Measurements from ENCODE around the gene CHCHD3. TPM values are rescaled to one million over a fixed set of nuclear protein-coding genes. Genes with fewer than 3 reads are reported as not detected.

The CHCHD3 gene
- total RNA-seq, 1 experiment from 2014 or later: 114 TPM

DNA sequence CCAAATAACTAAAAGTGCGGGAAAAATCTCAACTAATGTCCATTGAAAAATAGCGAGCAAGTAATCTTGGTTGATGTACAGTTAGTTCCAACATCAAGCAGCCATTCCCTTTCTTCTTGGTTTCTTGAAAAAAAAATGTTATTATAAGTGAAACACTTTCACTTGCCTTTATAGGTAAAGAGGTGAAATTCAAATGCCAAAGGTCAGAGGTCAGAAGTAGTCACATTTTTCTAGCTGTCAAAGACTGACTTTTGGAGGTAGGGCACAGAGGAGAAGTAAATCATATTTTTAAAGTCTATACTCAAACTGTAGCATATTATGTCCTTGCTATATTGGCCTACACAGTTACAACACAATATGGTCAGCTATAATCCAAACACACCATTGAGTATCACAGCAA, 62.3 kb downstream of the CHCHD3 start:
- ATAC-seq (no peak), DNase-seq (ENCODE audit: low spot score) (no peak)
- Mint-ChIP-seq H3K36me3 (0 out of 2 replicates have a peak, but pooled peaks cover 3% of the 10 kb centered on the region), H3K27ac (no peak overlapping the region), H3K9me3 (no peaks in the 10 kb centered on the region), H3K4me1 (peaks cover 54% of the 10 kb centered on the region), H3K4me3 (no peak overlapping the region), H3K27me3 (ENCODE audit: low read depth) (no peaks in the 10 kb centered on the region)
- TF ChIP-seq ZNF219 (CRISPR knock-in tag; IDR thresholded peaks at IDR 0.05; ENCODE audit: borderline replicate concordance) (no peak), CREM (CRISPR knock-in tag; IDR thresholded peaks at IDR 0.05) (no peak), ZNF671 (CRISPR knock-in tag; IDR thresholded peaks at IDR 0.05) (no peak), MAX (CRISPR knock-in tag; IDR thresholded peaks at IDR 0.05) (no peak), NFE2L1 (CRISPR knock-in tag; IDR thresholded peaks at IDR 0.05) (no peak), EMX1 (CRISPR knock-in tag; IDR thresholded peaks at IDR 0.05) (no peak)
- TF ChIP-seq, protein P1, sequence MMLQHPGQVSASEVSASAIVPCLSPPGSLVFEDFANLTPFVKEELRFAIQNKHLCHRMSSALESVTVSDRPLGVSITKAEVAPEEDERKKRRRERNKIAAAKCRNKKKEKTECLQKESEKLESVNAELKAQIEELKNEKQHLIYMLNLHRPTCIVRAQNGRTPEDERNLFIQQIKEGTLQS (CRISPR knock-in tag; conservative IDR thresholded peaks at IDR 0.05): no peak
- TF ChIP-seq, protein P2, sequence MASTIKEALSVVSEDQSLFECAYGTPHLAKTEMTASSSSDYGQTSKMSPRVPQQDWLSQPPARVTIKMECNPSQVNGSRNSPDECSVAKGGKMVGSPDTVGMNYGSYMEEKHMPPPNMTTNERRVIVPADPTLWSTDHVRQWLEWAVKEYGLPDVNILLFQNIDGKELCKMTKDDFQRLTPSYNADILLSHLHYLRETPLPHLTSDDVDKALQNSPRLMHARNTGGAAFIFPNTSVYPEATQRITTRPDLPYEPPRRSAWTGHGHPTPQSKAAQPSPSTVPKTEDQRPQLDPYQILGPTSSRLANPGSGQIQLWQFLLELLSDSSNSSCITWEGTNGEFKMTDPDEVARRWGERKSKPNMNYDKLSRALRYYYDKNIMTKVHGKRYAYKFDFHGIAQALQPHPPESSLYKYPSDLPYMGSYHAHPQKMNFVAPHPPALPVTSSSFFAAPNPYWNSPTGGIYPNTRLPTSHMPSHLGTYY (CRISPR knock-in tag; IDR thresholded peaks at IDR 0.05): no peak
- TF ChIP-seq, protein P3, sequence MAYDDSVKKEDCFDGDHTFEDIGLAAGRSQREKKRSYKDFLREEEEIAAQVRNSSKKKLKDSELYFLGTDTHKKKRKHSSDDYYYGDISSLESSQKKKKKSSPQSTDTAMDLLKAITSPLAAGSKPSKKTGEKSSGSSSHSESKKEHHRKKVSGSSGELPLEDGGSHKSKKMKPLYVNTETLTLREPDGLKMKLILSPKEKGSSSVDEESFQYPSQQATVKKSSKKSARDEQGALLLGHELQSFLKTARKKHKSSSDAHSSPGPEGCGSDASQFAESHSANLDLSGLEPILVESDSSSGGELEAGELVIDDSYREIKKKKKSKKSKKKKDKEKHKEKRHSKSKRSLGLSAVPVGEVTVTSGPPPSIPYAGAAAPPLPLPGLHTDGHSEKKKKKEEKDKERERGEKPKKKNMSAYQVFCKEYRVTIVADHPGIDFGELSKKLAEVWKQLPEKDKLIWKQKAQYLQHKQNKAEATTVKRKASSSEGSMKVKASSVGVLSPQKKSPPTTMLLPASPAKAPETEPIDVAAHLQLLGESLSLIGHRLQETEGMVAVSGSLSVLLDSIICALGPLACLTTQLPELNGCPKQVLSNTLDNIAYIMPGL (CRISPR knock-in tag; IDR thresholded peaks at IDR 0.05): no peak
- TF ChIP-seq, protein P4, sequence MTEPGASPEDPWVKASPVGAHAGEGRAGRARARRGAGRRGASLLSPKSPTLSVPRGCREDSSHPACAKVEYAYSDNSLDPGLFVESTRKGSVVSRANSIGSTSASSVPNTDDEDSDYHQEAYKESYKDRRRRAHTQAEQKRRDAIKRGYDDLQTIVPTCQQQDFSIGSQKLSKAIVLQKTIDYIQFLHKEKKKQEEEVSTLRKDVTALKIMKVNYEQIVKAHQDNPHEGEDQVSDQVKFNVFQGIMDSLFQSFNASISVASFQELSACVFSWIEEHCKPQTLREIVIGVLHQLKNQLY (CRISPR knock-in tag; IDR thresholded peaks at IDR 0.05): no peak
- TF ChIP-seq, protein P5, sequence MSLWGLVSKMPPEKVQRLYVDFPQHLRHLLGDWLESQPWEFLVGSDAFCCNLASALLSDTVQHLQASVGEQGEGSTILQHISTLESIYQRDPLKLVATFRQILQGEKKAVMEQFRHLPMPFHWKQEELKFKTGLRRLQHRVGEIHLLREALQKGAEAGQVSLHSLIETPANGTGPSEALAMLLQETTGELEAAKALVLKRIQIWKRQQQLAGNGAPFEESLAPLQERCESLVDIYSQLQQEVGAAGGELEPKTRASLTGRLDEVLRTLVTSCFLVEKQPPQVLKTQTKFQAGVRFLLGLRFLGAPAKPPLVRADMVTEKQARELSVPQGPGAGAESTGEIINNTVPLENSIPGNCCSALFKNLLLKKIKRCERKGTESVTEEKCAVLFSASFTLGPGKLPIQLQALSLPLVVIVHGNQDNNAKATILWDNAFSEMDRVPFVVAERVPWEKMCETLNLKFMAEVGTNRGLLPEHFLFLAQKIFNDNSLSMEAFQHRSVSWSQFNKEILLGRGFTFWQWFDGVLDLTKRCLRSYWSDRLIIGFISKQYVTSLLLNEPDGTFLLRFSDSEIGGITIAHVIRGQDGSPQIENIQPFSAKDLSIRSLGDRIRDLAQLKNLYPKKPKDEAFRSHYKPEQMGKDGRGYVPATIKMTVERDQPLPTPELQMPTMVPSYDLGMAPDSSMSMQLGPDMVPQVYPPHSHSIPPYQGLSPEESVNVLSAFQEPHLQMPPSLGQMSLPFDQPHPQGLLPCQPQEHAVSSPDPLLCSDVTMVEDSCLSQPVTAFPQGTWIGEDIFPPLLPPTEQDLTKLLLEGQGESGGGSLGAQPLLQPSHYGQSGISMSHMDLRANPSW (CRISPR knock-in tag; conservative IDR thresholded peaks at IDR 0.05; ENCODE audit: low read depth): no peak
- POLR2A ChIA-PET: no interaction called here
- CTCF ChIA-PET: no interaction called here

DNA sequence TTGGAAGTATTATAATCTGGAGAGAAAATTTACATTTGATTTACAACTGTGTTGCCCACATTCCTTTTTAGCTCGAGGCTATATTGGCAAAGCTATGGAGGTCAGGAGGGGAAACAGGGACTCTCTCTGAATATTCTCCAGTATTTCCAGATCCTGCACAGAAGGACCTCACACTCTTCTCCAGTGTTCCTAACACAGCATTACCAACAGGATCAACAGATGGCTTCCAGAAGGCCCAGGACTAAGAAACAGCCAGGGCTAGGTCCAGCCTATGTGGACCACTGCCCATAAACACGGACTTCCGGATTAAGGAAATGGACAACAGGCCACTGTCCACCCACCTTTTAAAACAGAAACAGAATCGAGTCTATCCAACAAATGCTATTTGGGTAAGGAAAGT, 65.3 kb downstream of the CHCHD3 start:
- 0 out of 2 replicates have a peak, but pooled peaks cover 3% of the 10 kb centered on the region for H3K36me3 Mint-ChIP-seq
- TF ChIP-seq RORB (CRISPR knock-in tag; IDR thresholded peaks at IDR 0.05) (no peak), CTCF (IDR thresholded peaks at IDR 0.05) (no peak), HMGA2 (CRISPR knock-in tag; IDR thresholded peaks at IDR 0.05) (no peak), ZNF317 (CRISPR knock-in tag; IDR thresholded peaks at IDR 0.05; ENCODE audit: borderline replicate concordance, low read depth) (no peak), TEAD1 (CRISPR knock-in tag; IDR thresholded peaks at IDR 0.05) (no peak), JAZF1 (CRISPR knock-in tag; IDR thresholded peaks at IDR 0.05) (no peak), IRF1 (CRISPR knock-in tag; IDR thresholded peaks at IDR 0.05) (no peak), NFATC4 (CRISPR knock-in tag; IDR thresholded peaks at IDR 0.05) (no peak), TP53 (CRISPR knock-in tag; IDR thresholded peaks at IDR 0.05) (no peak), FOXP1 (CRISPR knock-in tag; IDR thresholded peaks at IDR 0.05; ENCODE audit: borderline replicate concordance) (no peak), NFYB (CRISPR knock-in tag; conservative IDR thresholded peaks at IDR 0.05; ENCODE audit: low read depth) (no peak)
- TF ChIP-seq, protein P6, sequence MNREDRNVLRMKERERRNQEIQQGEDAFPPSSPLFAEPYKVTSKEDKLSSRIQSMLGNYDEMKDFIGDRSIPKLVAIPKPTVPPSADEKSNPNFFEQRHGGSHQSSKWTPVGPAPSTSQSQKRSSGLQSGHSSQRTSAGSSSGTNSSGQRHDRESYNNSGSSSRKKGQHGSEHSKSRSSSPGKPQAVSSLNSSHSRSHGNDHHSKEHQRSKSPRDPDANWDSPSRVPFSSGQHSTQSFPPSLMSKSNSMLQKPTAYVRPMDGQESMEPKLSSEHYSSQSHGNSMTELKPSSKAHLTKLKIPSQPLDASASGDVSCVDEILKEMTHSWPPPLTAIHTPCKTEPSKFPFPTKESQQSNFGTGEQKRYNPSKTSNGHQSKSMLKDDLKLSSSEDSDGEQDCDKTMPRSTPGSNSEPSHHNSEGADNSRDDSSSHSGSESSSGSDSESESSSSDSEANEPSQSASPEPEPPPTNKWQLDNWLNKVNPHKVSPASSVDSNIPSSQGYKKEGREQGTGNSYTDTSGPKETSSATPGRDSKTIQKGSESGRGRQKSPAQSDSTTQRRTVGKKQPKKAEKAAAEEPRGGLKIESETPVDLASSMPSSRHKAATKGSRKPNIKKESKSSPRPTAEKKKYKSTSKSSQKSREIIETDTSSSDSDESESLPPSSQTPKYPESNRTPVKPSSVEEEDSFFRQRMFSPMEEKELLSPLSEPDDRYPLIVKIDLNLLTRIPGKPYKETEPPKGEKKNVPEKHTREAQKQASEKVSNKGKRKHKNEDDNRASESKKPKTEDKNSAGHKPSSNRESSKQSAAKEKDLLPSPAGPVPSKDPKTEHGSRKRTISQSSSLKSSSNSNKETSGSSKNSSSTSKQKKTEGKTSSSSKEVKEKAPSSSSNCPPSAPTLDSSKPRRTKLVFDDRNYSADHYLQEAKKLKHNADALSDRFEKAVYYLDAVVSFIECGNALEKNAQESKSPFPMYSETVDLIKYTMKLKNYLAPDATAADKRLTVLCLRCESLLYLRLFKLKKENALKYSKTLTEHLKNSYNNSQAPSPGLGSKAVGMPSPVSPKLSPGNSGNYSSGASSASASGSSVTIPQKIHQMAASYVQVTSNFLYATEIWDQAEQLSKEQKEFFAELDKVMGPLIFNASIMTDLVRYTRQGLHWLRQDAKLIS (CRISPR knock-in tag; IDR thresholded peaks at IDR 0.05; ENCODE audit: borderline replicate concordance): no peak

More for the DNA sequence above, 65.3 kb downstream of the CHCHD3 start:
- ChIA-PET POLR2A (no interaction called here), CTCF (no interaction called here)
- no peak for ATAC-seq
- Mint-ChIP-seq H3K27ac (peak overlapping the region; percentile 28; the same call in 1 of the 2 replicates), H3K9me3 (no peaks in the 10 kb centered on the region), H3K27me3 (ENCODE audit: low read depth) (no peaks in the 10 kb centered on the region), H3K4me3 (no peak overlapping the region), H3K4me1 (peaks cover 54% of the 10 kb centered on the region)
- no peak for DNase-seq (ENCODE audit: low spot score)

Measured in WTC11 (cell line).